HG02885 (cell line): ENCODE results near the gene ZC3H10.
A peak's percentile ranks its signal among the peaks of the same experiment; 100 is the strongest.
"Not testable (repeated sequence)": the region's sequence is repeated elsewhere in the genome, so short reads cannot be mapped to it uniquely, and the experiment has no call there.

Experiments
- ATAC-seq: cut with Tn5 transposase; IDR thresholded peaks from one replicate; pipeline ENCODE4 v1.9.1; 2021; ENCODE audit warnings: mild to moderate bottlenecking; ENCODE audit not compliant: unreplicated experiment, poor library complexity

The ZC3H10 gene

GRCh38 chr12:56152756-56153677, 35.0 kb downstream of the ZC3H10 start:
- ATAC-seq = no peak

DNA sequence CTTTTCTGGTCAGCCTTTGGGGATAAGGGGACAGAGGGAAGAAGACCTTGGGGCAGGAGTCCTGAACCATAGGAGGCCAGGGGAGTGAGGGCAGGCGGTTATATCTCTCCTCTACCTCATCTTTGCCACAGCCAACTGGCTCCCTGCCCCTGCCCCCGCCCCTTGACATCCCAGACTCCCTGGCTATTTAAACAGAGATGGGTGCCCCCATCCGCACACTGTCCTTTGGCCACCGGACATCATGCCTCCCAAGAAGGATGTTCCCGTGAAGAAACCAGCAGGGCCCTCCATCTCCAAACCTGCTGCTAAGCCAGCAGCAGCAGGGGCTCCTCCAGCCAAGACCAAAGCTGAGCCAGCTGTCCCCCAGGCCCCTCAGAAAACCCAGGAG, 35.6 kb downstream of the ZC3H10 start:
- ATAC-seq = no peak

DNA sequence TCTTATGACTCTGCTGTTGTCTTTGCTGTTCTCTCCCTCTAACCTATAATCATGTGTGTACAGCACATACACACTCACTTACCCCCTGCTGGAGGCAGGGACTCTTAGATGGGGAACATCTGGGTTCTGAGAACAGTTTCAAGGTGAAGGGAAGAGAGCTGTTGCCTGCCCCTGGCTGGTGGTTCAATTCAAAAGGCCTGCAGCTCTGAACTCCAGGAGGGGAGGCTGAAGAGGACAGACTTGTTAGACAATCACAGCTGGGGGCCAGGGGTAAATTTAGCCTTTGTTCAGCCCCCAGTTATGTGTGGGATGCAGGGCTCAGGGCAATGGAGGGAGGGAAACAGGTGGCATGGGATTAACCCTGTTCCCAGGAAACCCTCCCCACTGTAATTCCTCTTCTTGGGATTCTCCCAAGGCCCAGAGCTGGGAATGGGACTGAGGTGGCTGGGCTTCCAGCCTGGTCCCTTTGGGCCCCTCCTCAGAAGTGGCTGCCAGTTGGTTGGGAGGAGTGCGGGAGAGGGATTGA, 36.2 kb downstream of the ZC3H10 start:
- ATAC-seq = no peak

GRCh38 chr12:56154818-56155217, 36.8 kb downstream of the ZC3H10 start:
- no peak for ATAC-seq

- no peak for ATAC-seq
Measured at GRCh38 chr12:56155256-56155845, 37.3 kb downstream of the ZC3H10 start.

DNA sequence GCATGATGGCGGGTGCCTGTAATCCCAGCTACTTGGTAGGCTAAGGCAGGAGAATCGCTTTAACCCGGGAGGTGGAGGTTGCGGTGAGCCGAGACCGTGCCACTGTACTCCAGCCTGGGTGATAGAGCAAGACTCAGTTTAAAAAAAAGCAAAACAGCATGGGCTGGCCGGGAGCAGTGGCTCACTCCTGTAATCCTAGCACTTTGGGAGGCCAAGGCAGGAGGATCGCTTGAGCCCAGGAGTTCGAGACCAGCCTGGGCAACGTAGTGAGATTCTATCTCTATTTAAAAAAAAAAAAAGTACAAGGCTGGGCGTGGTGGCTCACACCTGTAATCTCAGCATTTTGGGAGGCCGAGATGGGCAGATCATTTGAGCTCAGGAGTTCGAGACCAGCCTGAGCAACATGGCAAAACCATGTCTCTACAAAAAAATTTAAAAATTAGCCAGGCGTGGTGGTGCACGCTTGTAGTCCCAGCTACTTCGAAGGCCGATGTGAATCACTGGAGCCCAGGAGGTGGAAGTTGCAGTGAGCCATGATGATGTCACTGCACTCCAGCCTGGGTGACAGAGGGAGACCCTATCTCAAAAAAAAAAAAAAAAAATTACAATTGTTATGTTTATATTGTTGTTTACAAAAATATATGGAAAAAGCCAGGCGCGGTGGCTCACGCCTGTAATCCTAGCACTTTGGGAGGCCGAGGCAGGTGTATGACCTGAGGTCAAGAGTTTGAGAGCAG, 38.6 kb downstream of the ZC3H10 start:
- not testable (repeated sequence) for ATAC-seq

DNA sequence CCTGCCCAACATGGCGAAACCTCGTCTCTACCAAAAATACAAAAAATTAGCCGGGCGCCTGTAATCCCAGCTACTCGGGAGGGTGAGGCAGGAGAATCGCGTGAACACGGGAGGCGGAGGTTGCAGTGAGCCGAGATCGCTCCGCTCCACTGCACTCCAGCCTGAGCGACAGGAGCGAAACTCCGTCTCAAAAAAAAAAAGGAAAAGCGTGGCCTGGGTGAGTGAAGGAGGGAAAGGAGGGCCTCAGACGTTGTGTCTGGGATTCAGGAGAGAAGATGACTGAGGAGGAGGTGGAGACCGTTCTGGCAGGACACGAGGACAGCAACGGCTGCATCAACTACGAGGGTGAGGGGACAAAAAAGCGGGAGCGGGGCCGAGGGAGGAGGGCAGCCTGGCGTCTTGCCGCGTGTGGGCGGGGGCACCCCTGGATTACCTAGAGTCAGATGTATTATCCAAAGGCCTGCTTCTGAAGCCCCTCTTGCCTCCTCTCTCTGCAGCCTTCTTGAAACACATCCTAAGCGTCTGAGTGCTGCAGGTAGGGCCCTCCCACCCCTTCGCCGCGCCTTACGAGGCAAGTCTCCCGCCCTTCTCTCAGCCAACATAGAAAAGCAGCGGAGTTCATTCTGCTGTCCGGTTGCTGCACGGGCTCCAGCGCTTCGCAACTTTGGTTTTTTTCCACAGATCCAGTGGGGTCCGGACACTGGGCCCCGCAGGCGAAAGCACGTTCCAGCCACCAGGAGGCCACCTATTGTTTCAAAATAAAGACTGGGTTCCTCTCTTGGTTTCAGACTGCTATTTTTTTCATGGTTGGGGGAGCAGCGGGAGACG, 39.3 kb downstream of the ZC3H10 start:
- ATAC-seq = peak; percentile 31

DNA sequence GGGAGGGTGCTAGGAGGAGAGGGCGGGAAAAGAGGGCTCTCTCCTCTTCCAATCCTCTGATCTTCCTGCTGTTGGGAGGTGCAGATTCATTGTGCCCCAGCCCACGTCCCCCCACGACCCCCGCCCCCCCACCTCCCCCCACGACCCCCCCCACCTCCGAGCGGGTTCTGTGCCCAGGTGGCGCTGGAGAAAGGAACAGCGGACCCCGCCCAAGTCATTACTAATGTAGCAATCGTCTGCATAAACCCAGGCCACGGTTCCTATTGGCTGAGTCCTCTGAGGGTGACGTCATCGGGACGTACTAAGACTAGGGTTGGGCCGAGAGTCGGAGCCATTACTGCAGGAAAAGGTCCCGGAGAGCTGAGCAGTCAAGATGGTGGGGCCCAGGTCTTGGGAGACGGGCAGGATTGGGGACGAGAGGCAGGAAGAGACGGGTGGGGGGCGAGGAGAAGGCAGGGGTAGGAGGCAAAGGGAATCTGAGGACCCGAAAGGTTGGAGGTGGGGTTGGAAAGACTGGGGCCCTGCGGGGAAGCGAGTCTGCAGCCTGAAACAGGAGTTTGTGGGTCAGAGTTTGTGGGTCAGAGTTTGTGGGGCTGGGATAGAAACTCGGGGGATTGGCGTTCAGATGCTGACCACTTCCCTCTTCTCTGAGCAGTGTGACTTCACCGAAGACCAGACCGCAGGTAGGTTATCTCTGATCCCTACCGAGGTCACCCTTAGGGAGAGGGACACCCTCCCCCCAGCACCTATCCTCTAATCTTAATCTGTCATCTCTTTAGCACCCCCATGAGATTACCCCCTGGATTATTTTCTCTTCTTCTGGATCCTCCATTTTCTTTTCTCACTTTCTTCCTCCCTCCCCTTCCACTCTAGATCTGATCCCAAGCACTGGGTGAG, 40.2 kb downstream of the ZC3H10 start, which contains the start of gene MYL6:
Gene MYL6 (plus strand): TSS at position 331 of the 897 bp plus-strand sequence. CDS start 43 bp downstream, at position 374.
- ATAC-seq = peak; percentile 86

- ATAC-seq = no peak
Measured at GRCh38 chr12:56158926-56159461, 40.9 kb downstream of the ZC3H10 start.

DNA sequence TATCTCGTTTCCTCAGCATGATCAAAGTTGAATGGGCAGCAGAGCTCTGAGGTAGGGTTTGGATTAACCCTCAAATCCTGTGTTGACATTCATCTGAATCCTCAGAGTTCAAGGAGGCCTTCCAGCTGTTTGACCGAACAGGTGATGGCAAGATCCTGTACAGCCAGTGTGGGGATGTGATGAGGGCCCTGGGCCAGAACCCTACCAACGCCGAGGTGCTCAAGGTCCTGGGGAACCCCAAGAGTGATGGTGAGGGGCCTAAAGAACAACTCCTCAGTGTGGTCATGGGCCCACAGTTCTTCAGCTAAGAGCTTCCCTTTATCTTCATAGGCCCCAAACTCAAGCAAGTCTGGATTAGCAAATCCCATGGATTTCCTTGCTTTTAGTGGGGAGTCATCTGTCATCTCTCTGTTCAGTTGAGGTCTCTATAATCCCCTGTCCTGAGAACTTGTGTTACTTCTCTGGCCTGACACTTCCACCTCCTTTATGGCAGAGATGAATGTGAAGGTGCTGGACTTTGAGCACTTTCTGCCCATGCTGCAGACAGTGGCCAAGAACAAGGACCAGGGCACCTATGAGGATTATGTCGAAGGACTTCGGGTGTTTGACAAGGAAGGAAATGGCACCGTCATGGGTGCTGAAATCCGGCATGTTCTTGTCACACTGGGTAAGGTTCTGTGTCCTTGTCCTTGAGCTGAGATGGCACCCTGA, 41.6 kb downstream of the ZC3H10 start:
- no peak for ATAC-seq

DNA sequence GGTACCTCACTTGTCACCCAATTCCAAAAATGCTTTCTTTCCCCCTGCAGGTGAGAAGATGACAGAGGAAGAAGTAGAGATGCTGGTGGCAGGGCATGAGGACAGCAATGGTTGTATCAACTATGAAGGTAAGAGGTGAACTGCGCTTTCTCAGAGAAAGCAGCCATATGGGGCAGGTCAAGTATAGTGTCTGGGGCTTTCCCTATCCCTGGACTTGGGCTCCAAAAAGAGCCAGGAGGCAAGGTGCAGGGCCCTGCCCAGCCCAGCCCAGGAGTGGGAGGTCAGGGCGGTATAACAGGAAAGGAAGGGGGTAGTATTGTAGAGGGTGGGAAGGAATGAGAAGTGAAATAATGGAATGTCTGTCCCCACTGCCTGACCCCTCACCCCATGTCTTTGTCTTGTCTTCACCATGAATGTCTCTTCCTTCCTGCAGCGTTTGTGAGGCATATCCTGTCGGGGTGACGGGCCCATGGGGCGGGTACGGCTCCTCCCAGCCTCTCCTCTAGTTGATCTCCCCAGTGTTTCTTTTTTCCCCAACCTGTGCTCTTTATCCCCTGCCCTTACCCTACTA, 42.2 kb downstream of the ZC3H10 start:
- no peak for ATAC-seq

DNA sequence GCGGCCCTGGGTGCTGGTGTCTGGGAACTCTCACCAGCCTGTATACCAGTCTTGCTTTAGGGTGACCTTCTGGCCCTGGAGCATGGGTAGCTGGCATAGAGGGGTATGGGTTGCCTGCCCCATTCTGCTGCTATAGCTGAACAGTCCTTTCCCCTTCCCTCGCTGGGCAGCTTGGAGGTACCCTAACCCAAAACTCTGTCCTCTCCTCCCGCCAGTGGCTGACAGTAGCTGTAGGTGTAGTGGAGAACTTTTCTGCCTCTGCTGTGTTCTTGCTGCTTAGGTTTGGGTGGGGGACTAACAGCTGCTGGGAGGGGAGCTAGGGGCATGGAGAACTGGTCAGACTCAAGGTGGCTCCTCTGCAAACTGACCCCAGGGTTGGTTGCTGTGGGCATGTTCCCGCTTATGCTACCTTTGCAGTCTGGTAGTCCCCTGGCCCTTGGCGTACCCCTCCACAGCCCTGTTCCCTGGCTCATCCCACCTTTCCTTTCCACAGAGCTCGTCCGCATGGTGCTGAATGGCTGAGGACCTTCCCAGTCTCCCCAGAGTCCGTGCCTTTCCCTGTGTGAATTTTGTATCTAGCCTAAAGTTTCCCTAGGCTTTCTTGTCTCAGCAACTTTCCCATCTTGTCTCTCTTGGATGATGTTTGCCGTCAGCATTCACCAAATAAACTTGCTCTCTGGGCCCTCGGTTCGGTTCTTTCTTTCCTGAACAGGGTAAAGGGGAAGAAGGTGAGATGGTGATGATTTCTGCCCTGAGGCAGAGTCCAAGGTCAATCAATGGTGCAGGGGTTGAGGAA, 43.0 kb downstream of the ZC3H10 start:
- ATAC-seq = no peak

GRCh38 chr12:56161690-56162351, 43.8 kb downstream of the ZC3H10 start:
- no peak for ATAC-seq

GRCh38 chr12:56162468-56163290, 44.6 kb downstream of the ZC3H10 start:
- ATAC-seq = no peak

GRCh38 chr12:56163533-56164344, 45.7 kb downstream of the ZC3H10 start:
- ATAC-seq = no peak
